Subcutaneous abdominal adipose tissue (tissue), 5 donors: ENCODE results near the gene SEC63.
"Not testable (repeated sequence)": the region's sequence is repeated elsewhere in the genome, so short reads cannot be mapped to it uniquely, and the experiment has no call there.

Experiments
- H3K27ac ChIP-seq: one replicate; pipeline ENCODE4 v1.7.0; 2013; ENCODE audit warnings: low read depth, mild to moderate bottlenecking, inconsistent platforms, low read length, moderate library complexity
- H3K27me3 ChIP-seq, 5 donors: one replicate each; pipeline ENCODE4 v1.7.0; 2013; ENCODE audit warnings: low read length in 5 of 5, inconsistent platforms in 1 of 5; ENCODE audit not compliant: control insufficient read depth in 5 of 5, insufficient read depth in 4 of 5
- H3K36me3 ChIP-seq, 5 donors: one replicate each; pipeline ENCODE4 v1.7.0; 2013; ENCODE audit warnings: low read length in 5 of 5; ENCODE audit not compliant: control insufficient read depth in 5 of 5, insufficient read depth in 5 of 5
- H3K4me1 ChIP-seq, 5 donors: one replicate each; pipeline ENCODE4 v1.7.0; 2013; ENCODE audit warnings: low read length in 5 of 5, mild to moderate bottlenecking in 3 of 5, moderate library complexity in 1 of 5; ENCODE audit not compliant: control insufficient read depth in 5 of 5, insufficient read depth in 5 of 5
- H3K4me3 ChIP-seq, 5 donors: one replicate each; pipeline ENCODE4 v1.7.0; 2013; ENCODE audit warnings: low read length in 5 of 5, low read depth in 1 of 5
- H3K9ac ChIP-seq, 5 donors: one replicate each; pipeline ENCODE4 v1.7.0; 2013; ENCODE audit warnings: low read length in 5 of 5, mild to moderate bottlenecking in 4 of 5, moderate library complexity in 3 of 5
- H3K9me3 ChIP-seq, 5 donors: one replicate each; pipeline ENCODE4 v1.7.0; 2013; ENCODE audit warnings: low read length in 5 of 5; ENCODE audit not compliant: control insufficient read depth in 5 of 5
- donor health status: healthy.
- donor health status: healthy.
- donor health status: healthy.
- donor health status: healthy.
- donor health status: healthy.

The SEC63 gene, protein sequence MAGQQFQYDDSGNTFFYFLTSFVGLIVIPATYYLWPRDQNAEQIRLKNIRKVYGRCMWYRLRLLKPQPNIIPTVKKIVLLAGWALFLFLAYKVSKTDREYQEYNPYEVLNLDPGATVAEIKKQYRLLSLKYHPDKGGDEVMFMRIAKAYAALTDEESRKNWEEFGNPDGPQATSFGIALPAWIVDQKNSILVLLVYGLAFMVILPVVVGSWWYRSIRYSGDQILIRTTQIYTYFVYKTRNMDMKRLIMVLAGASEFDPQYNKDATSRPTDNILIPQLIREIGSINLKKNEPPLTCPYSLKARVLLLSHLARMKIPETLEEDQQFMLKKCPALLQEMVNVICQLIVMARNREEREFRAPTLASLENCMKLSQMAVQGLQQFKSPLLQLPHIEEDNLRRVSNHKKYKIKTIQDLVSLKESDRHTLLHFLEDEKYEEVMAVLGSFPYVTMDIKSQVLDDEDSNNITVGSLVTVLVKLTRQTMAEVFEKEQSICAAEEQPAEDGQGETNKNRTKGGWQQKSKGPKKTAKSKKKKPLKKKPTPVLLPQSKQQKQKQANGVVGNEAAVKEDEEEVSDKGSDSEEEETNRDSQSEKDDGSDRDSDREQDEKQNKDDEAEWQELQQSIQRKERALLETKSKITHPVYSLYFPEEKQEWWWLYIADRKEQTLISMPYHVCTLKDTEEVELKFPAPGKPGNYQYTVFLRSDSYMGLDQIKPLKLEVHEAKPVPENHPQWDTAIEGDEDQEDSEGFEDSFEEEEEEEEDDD

DNA sequence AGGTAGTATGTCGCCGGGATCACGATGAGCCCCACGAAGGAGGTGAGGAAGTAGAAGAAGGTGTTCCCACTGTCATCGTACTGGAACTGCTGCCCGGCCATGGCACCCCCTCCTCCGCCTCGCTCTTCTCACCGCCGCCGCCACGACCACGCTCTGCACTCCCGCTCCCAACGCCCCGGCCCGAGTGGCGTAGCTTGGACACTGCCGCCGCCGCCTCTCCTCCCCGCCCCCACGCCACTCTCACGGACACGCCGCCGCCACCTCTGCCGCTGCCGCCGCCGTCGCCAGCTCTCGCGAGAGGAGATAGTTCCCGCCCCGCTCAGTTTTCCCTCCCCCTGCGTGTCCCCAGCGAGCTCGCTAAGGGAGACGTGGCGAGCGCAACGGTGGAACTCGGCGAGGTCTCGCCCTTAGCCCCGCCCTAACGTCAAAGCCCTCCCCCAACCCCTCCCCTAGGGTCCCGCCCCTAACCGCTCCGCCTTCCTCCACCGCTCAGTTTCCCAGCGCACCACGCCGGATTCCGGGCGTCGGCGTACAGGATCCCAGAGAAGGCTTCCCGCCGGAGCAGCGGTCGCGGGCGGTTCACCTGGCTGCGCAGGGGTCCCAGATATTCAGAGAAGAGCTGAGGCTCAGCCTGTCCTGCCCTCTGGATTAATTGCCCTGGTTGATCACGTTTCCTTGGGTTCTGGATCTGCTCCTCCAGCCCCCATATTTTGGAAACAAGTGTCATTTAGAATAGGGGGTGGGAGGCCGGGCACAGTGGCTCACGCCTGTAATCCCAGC is at the start of gene SEC63:
TSS of gene SEC63 (minus strand) at position 300 of the 780 bp plus-strand sequence. CDS start at position 101, 199 bp downstream.
- H3K9ac ChIP-seq = peak within 1 kb of the TSS; percentile 84 to 95 (median 92)

GRCh38 chr6:108005961-108006360 is 48.0 kb upstream of the SEC63 start:
- Histone ChIP-seq H3K9me3 (peaks cover 0 to 12% (median 9%) of the 10 kb centered on the region in 5 donors), H3K27ac (no peak overlapping the region), H3K9ac (no peak overlapping the region), H3K36me3 (no peaks in the 10 kb centered on the region), H3K27me3 (no peaks in the 10 kb centered on the region), H3K4me3 (no peak overlapping the region), H3K4me1 (peaks cover 0 to 7% (median 0%) of the 10 kb centered on the region in 5 donors)

More for the DNA sequence above, at the start of gene SEC63:
- Histone ChIP-seq H3K27me3 (no peaks in the 10 kb centered on the region), H3K9me3 (no peaks in the 10 kb centered on the region), H3K36me3 (no peaks in the 10 kb centered on the region), H3K4me3 (peak within 1 kb of the TSS; percentile 95 to 99 (median 97)), H3K4me1 (peaks cover 0 to 25% (median 24%) of the 10 kb centered on the region in 5 donors), H3K27ac (peak within 1 kb of the TSS; percentile 88)

GRCh38 chr6:108004861-108005260 is 46.9 kb upstream of the SEC63 start:
- Histone ChIP-seq H3K4me1 (peaks cover 0 to 7% (median 0%) of the 10 kb centered on the region in 5 donors), H3K36me3 (no peaks in the 10 kb centered on the region), H3K4me3 (no peak overlapping the region), H3K27me3 (no peaks in the 10 kb centered on the region), H3K9me3 (peaks cover 0 to 12% (median 7%) of the 10 kb centered on the region in 5 donors), H3K9ac (no peak overlapping the region), H3K27ac (no peak overlapping the region)

DNA sequence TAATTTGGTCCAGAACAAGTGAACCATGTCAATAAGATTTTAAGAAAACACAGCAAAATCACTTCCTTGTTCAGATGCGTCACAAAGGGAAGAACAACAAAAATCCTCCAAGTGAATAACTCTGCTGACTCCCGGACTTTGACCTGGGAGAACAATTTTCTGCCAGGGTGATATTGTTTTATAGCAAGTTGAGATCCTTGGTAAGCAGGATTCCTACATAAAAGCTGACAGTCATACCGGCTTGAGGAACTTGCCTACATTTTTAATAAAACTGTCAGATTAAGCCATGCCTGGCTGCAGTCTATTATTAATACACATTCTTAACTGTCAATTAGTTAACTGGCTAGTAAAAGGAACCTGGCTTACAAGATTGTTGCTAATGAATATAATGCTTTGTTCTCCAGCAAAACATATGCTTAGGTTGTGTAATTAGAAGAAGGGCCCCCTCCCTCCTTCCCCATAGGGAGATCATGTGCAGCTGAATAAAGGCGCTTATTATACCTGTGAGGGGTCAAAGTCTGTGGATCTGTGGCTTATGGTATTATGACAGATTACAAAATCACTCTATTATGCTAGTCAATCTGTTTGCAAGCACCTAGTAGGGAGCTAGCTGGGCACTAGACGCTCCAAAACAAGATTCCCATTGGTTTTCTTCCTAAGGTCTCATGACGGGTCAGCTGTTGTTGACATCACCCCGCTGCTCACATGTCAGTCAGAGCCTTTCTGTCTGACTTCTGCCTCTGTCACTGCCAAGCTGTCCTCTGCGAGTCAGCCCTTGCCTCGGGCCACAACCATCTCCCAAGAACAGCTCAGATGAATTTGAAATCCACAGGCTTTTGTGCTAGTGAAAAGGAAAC is 44.6 kb upstream of the SEC63 start:
- Histone ChIP-seq H3K36me3 (no peaks in the 10 kb centered on the region), H3K9me3 (no peaks in the 10 kb centered on the region), H3K9ac (no peak overlapping the region), H3K4me1 (peaks cover 0 to 7% (median 0%) of the 10 kb centered on the region in 5 donors), H3K27me3 (no peaks in the 10 kb centered on the region), H3K27ac (no peak overlapping the region), H3K4me3 (no peak overlapping the region)

DNA sequence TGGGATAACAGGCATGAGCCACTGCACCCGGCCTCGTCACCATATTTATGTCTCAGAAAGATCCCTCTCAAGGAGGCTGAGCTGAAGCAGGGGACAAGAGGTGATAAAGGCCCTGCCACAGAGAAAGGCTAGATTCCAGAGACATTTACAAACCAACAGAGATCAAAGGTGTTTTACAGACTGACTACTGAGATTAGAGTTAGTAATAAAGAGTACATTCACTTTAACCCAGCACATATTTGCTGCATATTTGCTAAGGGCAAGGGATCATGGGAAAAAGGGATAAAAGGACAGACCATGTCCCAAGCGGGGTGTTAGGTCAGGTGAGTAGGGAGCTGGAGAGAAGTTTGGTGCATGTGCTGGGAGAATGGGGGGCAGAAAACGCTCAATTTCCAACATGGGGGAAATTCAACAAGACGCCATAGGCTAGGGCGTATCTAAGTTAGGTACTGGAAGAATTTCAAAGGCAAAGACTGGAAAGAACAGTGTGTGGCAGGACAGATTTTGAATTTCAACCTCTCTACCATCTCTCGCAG is 43.8 kb upstream of the SEC63 start:
- H3K4me1 ChIP-seq = peaks cover 0 to 7% (median 0%) of the 10 kb centered on the region in 5 donors
- H3K36me3 ChIP-seq = no peaks in the 10 kb centered on the region
- no peak overlapping the region for H3K9ac ChIP-seq
- no peaks in the 10 kb centered on the region for H3K9me3 ChIP-seq
- H3K4me3 ChIP-seq = no peak overlapping the region
- no peaks in the 10 kb centered on the region for H3K27me3 ChIP-seq
- no peak overlapping the region for H3K27ac ChIP-seq

- H3K4me1 ChIP-seq, H3K27me3 ChIP-seq, H3K9me3 ChIP-seq, H3K4me3 ChIP-seq, H3K27ac ChIP-seq, H3K36me3 ChIP-seq, H3K9ac ChIP-seq: not testable (repeated sequence)
These were observed 42.3 kb upstream of the SEC63 start for GRCh38 chr6:108000259-108000658.

GRCh38 chr6:107999341-107999740 is 41.3 kb upstream of the SEC63 start:
- no peaks in the 10 kb centered on the region for H3K27me3 ChIP-seq
- H3K36me3 ChIP-seq = no peaks in the 10 kb centered on the region
- H3K4me1 ChIP-seq = peaks cover 0 to 7% (median 0%) of the 10 kb centered on the region in 5 donors
- H3K9ac ChIP-seq = no peak overlapping the region
- no peak overlapping the region for H3K27ac ChIP-seq
- H3K4me3 ChIP-seq = no peak overlapping the region
- no peaks in the 10 kb centered on the region for H3K9me3 ChIP-seq

DNA sequence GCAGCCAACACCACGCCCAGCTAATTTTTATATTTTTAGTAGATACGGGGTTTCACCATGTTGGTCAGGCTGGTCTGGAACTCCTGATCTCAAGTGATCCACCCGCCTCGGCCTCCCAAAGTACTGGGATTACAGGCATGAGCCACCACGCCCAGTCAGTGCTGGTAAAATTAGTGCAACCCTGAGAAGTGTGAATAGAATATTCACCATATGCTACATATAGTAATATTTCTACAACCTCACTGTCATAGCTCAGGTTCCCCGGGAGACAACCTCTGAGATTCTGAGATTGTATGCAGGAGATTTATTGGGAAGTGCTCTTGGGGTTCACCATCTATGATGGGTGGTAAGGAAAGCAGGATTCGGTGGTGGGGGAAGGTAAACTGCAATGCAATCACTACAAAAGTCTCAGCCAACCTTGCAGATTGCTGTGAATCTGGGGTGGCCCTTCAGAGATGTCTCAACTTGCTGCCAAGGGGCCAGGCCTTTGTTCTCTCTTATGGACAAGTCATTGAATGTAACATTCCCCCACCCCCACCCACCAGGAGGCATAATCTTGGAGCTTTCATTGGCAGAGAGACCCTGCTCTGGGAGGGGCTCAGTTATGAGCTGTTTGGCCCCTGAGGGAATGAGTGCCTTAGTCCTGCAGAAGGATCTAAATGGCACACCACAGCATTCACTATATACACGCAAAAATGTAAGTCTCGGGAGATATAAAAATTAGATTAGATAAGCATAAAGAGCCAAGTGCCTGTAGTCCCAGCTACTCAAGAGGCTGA is 34.0 kb upstream of the SEC63 start:
- Histone ChIP-seq H3K36me3 (no peaks in the 10 kb centered on the region), H3K9ac (no peak overlapping the region), H3K27me3 (no peaks in the 10 kb centered on the region), H3K9me3 (no peaks in the 10 kb centered on the region), H3K27ac (no peak overlapping the region), H3K4me3 (no peak overlapping the region), H3K4me1 (peaks cover 0 to 12% (median 0%) of the 10 kb centered on the region in 5 donors)
